NCI-H748 treated with DMSO at 0.1 percent for 48 hours (cell line): ENCODE data around the gene DSCAM.

Experiments
- DNase-seq: peaks from one replicate; lab custom pipeline; 2025; lab: John Stamatoyannopoulos, UW

The DSCAM gene

DNA sequence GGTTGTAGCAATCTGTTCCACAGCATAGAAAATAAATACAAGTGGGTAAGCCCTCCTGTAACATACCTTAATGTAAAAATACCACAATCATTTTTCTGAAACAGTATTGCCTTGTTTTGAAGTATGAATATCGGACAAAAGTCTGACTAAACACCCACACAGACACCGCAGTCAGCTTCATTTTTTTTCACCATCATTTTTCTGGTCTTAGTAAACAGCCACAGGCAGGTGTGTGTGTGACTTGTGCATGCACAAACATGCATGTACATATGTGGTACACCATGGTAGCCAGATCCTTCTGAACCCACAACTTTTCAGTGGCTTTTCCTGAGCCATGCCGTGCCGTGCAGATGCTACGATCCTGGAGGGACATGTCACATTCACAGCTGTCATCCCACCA lies 718.1 kb downstream of the DSCAM start:
- DNase-seq: no peak

DNA sequence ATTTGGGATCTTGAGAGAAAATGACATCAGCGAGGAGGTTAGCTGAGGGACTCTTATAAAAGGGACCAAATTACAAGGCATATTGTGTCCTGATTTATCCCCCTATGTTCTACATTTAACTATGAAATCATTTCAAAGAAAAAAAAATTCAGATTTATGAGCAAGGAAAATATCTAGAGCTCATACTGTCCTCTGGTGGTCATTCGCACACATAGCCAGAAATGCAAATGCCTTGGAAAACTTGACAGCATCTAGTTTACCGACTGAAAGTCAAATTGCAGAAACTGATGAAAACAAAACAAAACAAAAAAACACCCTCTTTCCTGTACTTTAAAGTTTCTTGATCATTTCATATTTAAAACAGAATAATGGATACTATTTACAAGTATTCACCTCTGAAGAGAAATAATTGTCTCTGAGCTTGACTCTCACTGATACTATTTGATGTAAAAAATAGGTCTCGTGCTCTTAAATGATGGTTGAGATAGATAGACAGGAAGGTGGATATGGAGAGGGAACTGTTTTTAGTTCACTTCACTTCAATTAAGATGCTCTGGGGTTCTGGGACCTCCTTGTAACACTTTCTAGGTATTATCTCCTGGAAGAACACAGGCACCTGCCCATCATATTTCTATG lies 725.9 kb downstream of the DSCAM start:
- DNase-seq: peak; percentile 19

DNA sequence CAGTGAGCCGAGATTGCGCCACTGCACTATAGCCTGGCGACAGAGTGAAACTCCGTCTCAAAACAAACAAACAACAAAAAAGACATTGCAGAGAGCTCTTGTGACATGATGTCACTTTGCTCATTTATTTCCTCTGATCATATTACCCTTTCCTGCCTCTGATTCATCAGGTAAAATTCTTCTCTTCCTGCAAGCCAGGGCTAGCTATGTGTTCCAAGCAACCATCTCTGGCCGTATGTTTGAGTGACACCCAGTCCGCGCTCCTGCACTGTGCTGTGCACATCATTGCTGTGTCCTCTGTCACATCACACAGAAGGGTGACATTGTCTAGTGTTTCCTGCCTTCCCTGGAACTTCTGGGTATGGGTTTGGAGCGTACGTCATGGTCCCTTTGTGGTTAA lies 728.4 kb downstream of the DSCAM start:
- DNase-seq: no peak

DNA sequence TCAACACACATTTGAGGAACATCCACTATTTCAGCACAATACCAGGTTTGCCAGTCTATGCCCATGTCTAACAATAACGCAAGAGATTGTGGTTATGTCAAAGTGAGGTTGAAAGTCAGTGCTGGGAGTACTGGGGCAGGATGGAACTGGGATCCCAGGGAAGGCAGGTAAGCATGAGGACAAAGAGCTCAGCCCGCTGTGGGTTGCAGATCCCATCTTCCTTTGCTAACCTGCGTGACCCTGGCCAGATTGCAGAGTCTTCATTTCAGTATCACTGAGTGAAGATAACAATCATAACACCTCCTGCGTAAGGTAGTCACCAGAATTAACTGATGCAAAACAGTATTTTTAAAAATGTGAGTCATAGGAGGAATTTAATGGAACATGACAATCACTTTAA lies 729.7 kb downstream of the DSCAM start:
- DNase-seq: no peak

DNA sequence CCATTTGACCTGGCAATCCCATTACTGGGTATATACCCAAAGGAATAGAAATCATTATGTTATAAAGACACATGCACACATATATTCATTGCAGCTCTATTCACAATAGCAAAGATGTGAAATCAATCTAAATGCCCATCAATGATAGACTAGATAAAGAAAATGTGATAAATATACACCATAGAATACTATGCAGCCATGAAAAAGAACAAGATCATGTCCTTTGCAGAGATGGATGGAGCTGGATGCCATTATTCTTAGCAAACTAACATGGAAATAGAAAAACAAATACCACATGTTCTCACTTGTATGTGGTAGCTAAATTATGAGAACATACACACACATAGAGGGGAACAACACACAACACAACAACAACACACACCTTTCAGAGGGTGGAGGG lies 731.2 kb downstream of the DSCAM start:
- DNase-seq: no peak

DNA sequence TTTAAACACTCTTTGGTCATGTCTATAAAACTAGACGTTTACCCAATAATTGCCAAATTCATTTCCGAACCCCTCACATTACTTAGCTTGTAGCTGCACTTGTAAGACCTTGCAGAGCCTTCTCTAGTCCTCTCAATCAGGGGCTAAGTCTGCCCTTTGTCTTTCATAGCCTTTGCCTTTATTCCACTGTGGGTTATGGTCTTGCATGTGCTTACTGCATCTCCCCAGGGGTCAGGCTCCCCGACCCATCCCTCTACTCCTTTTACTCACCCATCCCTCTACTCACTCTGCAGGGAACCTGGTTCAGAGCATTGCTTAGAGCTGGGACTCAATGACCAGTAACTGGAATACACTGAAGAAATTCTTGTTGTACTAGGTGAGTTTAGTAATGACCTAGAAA lies 744.3 kb downstream of the DSCAM start:
- no peak for DNase-seq

DNA sequence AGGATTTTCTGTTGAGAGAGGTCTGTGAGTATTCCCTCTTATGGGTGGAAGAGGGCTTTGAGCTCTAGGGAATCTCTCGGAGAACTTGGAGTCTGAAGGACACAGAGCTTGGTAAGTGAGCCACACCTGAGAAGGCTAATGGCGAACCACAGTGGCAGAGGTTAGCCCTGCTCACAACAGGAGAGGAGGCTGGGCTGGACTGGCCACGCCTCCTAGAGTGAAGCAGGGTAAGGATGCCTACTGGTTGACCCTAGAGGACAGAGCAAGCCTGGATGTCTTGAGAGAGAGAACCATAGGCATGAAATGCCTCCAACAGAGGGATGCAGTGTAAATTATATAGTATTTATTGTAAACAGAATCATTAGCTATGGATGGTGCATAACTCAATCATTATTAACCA lies 747.1 kb downstream of the DSCAM start:
- no peak for DNase-seq

DNA sequence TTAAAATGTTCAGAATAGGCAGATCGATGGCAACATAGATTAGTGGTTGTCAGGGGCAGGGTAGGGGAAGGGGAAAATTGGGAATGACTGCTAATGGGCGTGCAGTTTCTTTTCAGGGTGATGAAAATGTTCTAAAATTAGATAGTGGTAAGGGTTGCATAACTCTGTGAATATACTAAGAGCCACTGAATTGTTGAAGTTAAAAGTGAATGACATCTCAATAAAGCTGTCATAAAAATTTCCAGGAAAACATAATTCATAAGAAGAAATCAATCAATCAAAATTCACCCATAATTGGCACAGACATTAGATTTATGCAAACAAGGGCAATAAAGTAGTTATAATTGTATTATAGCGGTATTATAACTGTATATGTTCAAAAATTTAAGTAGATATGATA lies 751.5 kb downstream of the DSCAM start:
- DNase-seq: no peak

DNA sequence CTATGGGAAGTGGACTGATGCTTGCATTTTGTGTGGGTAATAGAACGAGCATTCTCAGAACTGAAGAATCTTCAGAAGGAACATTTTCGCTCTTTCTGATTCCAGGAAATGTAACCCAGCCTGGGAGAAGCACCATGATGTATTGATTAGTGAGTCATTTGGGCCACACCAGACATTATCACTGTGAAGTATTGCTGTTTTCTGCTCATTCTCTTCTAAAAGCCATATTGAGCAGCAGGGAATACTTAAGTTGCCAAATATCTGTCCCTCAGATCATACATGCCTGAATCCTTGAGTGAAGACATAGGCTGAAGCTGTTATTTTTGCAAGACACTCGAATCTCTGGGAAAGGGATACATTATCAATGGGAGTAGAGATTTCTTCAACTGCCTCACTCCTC lies 766.6 kb downstream of the DSCAM start:
- no peak for DNase-seq

DNA sequence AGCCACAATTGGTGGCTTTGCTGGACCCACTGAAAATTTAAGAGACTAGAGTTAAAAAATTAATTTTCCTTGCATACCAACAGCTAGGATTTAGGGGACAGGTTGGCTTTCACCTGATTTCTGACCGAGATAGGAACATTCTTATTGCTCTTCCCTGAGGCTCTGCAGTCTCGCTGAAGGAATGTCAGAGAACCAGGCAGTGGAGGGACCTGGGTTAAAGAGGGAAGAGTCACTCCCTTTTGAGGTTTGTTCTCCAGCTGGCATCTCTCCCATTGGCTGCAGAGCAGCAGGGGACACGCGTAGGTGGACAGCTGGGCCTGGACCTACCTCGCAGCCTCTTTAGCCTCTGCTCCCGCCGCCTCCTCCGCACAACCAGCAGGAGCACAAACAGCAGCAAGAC lies 772.2 kb downstream of the DSCAM start:
- DNase-seq: no peak

DNA sequence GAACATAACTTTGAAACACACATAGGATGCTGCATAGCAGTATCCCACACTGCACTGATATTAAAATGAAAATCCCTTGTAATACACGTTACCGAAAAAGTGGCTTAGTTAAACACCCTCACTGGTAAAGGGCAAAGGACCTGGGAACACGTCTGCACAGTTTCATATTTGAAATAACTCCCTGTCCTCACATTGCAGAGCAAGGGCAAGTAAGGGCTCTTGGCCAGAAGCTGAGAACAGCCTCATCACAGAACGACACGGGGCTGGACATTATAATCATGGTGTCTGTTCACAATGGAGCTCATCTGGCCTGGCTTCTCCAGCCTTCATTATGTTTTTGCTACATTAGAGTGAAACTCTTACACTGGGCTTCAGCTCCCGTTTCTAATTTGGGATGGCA lies 772.8 kb downstream of the DSCAM start:
- DNase-seq: no peak

DNA sequence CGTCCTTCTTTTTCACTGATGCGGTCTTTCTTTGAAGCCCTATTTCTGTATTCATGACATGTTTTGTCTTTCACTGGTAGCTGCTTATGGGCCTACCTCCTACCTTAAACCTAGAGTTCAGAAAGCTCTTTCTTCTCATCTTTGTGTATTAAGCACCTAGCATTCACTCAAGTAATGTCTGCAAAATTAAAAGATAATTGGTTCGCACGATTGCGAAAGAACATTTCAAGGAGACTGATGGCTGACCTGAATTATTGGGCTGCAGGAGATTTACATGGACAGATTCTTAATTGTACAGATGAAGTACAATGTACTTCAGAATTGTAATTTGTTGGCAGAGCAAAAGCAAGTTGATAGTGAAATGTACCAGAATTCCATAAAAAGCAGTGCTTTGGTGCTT lies 773.3 kb downstream of the DSCAM start:
- no peak for DNase-seq

DNA sequence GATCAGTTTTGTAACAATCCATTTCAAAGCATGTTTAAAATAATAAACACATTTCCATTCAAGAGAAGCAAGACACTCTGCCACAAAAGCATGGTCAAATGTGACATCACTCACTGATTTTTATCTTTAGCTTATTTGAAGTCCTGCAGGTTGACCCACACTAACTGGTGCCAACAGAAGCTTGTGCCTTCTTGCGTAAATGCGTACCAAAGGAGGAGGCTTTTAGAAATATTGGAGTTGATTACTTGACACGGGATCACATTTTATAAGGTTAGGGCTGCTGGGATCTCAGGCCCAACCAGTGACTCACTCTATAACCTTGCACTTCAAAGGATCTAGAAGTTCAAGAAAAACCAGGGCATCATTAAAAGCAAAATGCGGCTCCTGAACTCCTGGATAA lies 776.1 kb downstream of the DSCAM start:
- DNase-seq: no peak

DNA sequence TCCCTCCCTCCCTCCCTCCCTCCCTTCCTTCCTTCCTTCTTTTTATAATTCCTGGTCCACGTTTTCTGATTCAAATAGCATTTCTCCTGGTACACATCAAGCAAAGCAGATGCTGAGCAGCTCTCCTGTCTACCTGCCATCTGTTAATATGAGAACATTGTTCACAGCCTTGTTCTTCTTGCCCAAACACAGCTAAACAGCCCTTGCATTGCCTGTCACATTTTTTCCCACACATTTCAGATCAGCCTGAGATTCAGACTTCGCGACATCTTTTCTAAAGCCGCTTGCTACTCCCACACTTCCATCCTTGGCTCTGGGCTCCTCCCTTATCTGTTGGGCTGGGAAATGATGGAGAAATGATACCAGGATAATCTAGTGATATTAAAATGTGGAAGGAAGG lies 779.2 kb downstream of the DSCAM start:
- DNase-seq: no peak

DNA sequence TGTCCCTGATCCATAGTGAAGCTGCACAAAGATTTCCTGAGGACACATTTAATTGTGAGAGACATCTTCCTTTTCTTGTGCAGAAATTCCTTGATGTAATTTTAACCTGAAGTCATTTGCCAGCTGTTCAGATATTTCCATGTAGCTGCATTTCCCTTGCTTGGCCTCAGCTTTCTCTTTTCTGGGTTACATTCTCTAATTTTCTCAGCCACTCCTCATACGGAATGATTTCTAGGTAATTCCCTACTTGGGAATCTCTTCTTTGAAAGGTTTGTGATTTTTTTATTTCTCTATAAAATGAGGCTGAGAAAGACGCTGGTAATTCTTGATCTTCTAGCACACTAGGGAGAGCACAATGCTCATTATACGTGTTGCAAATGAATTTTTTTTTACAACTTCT lies 780.7 kb downstream of the DSCAM start:
- DNase-seq: no peak

DNA sequence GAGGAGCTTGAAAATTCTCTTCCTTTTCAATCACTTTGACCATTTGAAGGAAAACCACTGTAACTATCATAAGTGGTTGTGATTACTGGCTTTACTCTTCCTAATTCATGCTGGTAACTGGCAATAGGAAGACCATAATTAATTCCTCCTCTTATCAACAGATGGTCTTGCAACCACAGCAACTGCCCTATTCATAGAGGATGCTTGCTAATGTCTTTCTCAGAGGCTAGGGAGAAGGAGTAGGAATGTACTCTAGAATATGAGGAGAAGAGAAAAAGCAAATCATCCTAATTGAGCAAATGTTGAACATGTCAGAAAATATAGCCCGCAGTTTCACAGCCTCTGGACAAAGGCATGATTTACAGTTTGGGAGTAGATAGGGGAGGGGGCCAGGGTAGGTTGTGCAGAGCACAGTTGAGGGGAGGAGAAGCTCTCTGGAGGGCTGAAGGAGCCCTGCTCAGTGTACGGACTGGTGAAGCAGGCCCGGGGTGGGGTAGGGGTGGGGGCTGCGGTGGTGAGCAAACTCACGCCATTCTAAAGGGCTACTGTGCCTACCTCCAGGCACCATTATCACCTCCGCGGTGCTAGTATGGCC lies 786.8 kb downstream of the DSCAM start:
- DNase-seq: peak; percentile 92

DNA sequence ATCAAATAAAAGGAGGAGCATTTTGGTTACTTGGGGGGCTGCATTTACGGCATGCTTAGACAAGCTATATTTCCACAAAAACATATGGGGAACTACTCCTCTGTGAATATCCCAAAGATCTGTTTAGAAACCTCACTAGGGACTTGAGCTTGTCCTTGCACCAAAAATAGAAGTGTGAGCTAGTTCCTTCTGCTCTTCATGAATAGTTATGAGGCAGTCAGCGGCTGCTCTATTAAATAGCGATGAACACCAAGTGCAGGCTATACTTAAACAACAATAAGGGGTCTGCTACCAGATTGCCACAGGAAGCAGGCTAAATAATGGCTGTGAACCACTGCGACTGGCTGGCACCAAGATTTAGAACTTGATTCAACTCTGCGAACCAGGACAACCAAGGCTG lies 789.6 kb downstream of the DSCAM start:
- DNase-seq: no peak

DNA sequence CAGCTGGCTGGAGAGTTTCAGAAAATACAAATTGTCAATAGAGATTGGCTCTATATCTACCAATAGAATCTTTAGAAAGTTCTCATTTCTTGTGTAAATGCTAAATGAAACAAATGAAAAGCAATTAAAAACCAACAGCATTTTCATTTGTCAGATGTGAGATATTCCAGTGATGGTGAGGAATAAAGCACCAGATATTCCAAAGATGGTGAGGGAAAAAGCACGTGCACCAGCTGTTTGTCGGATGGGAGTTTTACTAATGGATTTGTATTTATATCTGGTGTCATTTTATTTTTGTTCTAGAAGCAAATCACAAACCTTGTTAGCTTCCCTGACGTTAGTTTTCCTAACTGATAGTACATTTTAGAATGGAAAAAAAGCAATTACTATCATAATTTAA lies 790.9 kb downstream of the DSCAM start:
- DNase-seq: no peak

DNA sequence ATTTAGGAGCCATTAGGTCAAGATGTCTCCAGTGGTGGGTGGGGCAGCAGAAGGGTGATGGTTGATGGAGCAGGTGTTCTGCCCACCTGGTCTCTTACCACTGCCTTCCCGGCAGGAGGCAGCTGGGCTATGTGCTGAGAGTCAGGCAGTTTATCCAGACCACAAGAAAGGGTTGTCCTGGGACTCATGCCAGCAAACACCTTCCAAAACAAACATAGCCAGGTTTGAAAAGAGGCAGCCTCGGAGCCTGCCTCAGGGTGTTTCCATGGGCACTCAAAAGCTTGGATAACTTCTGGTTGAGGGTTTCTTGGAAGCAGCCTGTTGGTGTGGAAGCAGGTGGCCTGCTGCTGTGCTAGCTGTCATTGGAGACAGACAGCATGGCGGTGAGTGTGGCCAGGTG lies 792.6 kb downstream of the DSCAM start:
- peak; percentile 90 for DNase-seq

DNA sequence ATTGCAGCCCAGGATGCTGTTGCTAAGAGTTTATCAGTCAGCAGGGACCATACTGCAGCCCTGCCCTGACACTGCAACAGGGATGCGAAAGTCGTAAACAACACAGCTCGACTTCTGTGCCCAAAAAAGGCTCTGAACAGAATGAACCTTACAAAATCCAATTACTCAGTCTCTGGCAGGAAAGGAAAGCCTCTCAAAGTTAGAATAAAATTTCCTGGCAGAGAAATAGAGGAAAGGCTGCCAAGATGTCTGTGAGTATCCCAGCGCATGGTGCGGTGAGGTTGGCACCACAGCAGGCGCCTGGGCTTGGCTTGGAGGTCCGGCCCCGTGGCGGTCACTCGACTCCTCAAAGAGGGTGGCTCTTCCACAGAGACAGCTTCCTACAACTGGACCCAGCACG lies 794.0 kb downstream of the DSCAM start:
- DNase-seq: no peak

DNA sequence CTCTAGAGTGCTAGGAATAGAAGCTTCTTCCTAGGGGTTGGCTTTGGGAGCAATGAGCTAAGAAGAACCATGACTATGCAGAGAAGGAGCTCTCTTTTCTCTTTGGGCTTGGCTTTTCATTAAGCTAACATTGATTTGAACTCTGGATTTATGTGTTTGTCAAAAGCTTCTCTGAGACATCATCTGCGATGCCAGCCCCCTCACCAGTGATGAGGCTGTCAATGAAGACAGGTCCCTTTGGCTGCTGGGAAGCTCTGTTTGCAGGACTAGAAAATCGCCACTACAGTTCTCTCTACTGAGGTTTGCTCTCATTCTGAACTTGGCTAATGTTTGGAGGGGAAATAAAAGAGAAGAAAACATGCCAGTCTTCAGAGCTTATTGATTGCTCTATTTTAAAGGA lies 794.7 kb downstream of the DSCAM start:
- no peak for DNase-seq

DNA sequence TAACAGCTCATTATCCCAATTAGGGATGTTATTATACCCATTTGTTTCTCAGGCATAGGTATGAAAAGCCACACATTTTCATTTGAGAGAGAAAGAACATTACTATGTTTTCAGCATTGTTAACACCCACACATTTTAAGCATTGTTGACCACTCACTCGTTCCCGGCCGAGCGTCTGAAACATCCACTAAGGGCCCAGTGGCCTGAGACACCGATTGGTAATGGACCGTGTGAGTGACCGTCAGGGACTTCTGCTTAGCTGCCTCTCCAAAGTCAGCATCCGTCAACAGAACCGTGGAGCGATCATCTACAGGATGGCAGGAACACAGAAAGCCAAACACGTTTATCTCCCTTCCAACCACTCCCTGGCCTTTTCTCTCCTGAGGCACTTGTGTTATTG lies 795.2 kb downstream of the DSCAM start:
- peak; percentile 50 for DNase-seq

DNA sequence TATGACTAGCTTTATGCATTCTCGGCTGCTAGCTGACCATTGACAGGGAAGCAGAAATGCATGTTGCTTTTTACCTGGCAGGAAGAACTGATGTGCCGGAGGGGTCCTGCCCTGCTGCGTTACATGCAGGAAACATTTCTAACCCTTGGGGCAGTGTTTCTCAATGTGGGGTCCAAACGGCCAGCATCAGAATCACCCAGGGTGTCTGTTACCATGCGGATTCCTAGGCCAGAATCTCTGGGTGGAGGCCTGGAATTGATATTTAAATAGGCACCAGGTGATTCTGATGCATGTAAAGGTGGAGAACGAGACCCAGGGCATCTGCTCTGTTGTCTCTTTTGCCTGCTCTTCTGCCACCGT lies 797.0 kb downstream of the DSCAM start:
- DNase-seq: peak; percentile 64
